SK-N-SH (cell line): ENCODE data around the gene GSG1L2. TPM values are rescaled to one million over a fixed set of nuclear protein-coding genes. Genes with fewer than 3 reads are reported as not detected.

Experiments used
- CTCF ChIA-PET: fragments of 300-600, 350-600 bp; formaldehyde crosslinking; extraction: SDS; loops from one replicate; lab custom pipeline; 2021; lab: Yijun Ruan, JAX
- POLR2A ChIA-PET: fragments of 350-600 bp; sonication (Branson Sonifier 250); formaldehyde crosslinking; extraction: SDS; loops from one replicate; lab custom pipeline; 2020; ENCODE audit warnings: antibody characterized with exemption, inconsistent platforms; lab: Yijun Ruan, JAX
- DNase-seq: peaks from one replicate; pipeline ENCODE4 v3.0.0; 2012
- H2AFZ ChIP-seq: fragments of 200-600 bp; sonication (generic); 2 replicates; pipeline ENCODE4 v1.8.1; 2016; ENCODE audit warnings: antibody characterized with exemption, mild to moderate bottlenecking, low read depth
- H3F3A ChIP-seq: fragments of 200-600 bp; sonication (generic); replicated peaks from 2 replicates; pipeline ENCODE3; 2016; ENCODE audit warnings: antibody characterized with exemption, mild to moderate bottlenecking; ENCODE audit not compliant: insufficient read depth
- H3K27ac ChIP-seq, 2 experiments: fragments of 200-500 bp in 1 of 2; fragments of 200-600 bp in 1 of 2; sonication (Bioruptor generic) in 1 of 2; sonication (generic), shearing (Covaris generic) in 1 of 2; 2 replicates each; pipeline versions ENCODE4 v1.5.1 to v1.6.1; 2014 to 2016; ENCODE audit warnings: low read depth in 2 of 2, inconsistent platforms in 1 of 2, low read length in 1 of 2, mild to moderate bottlenecking in 1 of 2, mixed read lengths in 1 of 2
- H3K27me3 ChIP-seq: fragments of 200-600 bp; sonication (generic), shearing (Covaris generic); 2 replicates; pipeline ENCODE4 v1.6.1; 2016; ENCODE audit warnings: mixed run types; ENCODE audit not compliant: insufficient read depth
- H3K36me3 ChIP-seq, 2 experiments: fragments of 200-500 bp in 1 of 2; fragments of 200-600 bp in 1 of 2; sonication (Bioruptor generic) in 1 of 2; sonication (generic) in 1 of 2; replicated peaks in 1 of 2; 2 replicates each; pipeline versions ENCODE3 to v1.5.1; 2014 to 2016; ENCODE audit warnings: low read length in 1 of 2, mild to moderate bottlenecking in 1 of 2; ENCODE audit not compliant: insufficient read depth in 2 of 2, control insufficient read depth in 1 of 2
- H3K4me1 ChIP-seq, 2 experiments: fragments of 200-500 bp in 1 of 2; fragments of 200-600 bp in 1 of 2; sonication (Bioruptor generic) in 1 of 2; sonication (generic), shearing (Covaris generic) in 1 of 2; 2 replicates each; pipeline versions ENCODE4 v1.5.1 to v1.6.1; 2014 to 2016; ENCODE audit warnings: low read depth in 1 of 2, low read length in 1 of 2, mixed run types in 1 of 2; ENCODE audit not compliant: insufficient read depth in 2 of 2, control insufficient read depth in 1 of 2
- H3K4me2 ChIP-seq: fragments of 200-600 bp; sonication (generic), shearing (Covaris generic); 2 replicates; pipeline ENCODE4 v1.6.1; 2017; ENCODE audit warnings: mixed run types
- H3K4me3 ChIP-seq, 2 experiments: fragments of 200-500 bp in 1 of 2; fragments of 200-600 bp in 1 of 2; sonication (Bioruptor generic) in 1 of 2; sonication (generic), shearing (Covaris generic) in 1 of 2; 2 replicates each; pipeline versions ENCODE4 v1.5.1 to v1.8.1; 2014 to 2016; ENCODE audit warnings: low read depth in 2 of 2, inconsistent platforms in 1 of 2, low read length in 1 of 2, mild to moderate bottlenecking in 1 of 2, mixed read lengths in 1 of 2, moderate library complexity in 1 of 2
- H3K79me2 ChIP-seq: fragments of 200-600 bp; sonication (generic); 2 replicates; pipeline ENCODE4 v1.8.1; 2017; ENCODE audit warnings: mild to moderate bottlenecking; ENCODE audit not compliant: insufficient read depth
- H3K9ac ChIP-seq: fragments of 200-600 bp; sonication (generic); 2 replicates; pipeline ENCODE4 v1.6.1; 2017; ENCODE audit warnings: mixed run types
- H3K9me2 ChIP-seq: fragments of 200-600 bp; sonication (generic); 2 replicates; pipeline ENCODE4 v1.6.1; 2017; ENCODE audit warnings: mixed run types
- H3K9me3 ChIP-seq: fragments of 200-600 bp; sonication (generic); 2 replicates; pipeline ENCODE4 v1.6.1; 2017; ENCODE audit warnings: mixed run types, mild to moderate bottlenecking, moderate library complexity
- H4K20me1 ChIP-seq: fragments of 200-600 bp; sonication (generic); 2 replicates; pipeline ENCODE4 v1.6.1; 2017; ENCODE audit warnings: mild to moderate bottlenecking, mixed run types; ENCODE audit not compliant: insufficient read depth
- ELF1 ChIP-seq: IDR thresholded peaks from 2 replicates; pipeline ENCODE4 v1.4.0; 2012
- EP300 ChIP-seq, 2 experiments: IDR thresholded peaks; 2 replicates each; pipeline versions ENCODE4 v1.4.0 to v1.6.1; 2012; ENCODE audit warnings: borderline replicate concordance in 1 of 2, low read depth in 1 of 2, low read length in 1 of 2
- GATA2 ChIP-seq: sonication (generic); formaldehyde crosslinking; IDR thresholded peaks from 2 replicates; pipeline ENCODE4 v1.5.0; 2020; ENCODE audit warnings: mild to moderate bottlenecking, missing genetic modification reagents
- MAX ChIP-seq: IDR thresholded peaks from 2 replicates; pipeline ENCODE4 v1.4.0; 2012; ENCODE audit warnings: low read depth
- MEF2A ChIP-seq: IDR thresholded peaks from 2 replicates; pipeline ENCODE4 v1.4.0; 2012; ENCODE audit warnings: low read depth, borderline replicate concordance
- NFIC ChIP-seq: IDR thresholded peaks from 2 replicates; pipeline ENCODE4 v1.4.0; 2012; ENCODE audit warnings: borderline replicate concordance
- PBX3 ChIP-seq: IDR thresholded peaks from 2 replicates; pipeline ENCODE4; 2012
- RCOR1 ChIP-seq: fragments of 150-350 bp; IDR thresholded peaks from 2 replicates; pipeline ENCODE4 v1.6.1; 2017; ENCODE audit warnings: antibody characterized with exemption, low read length
- RFX5 ChIP-seq: IDR thresholded peaks from 2 replicates; pipeline ENCODE4 v1.6.1; 2012; ENCODE audit warnings: mild to moderate bottlenecking, improper control_type of control experiment, low read length
- RXRA ChIP-seq: IDR thresholded peaks from 2 replicates; pipeline ENCODE4 v1.4.0; 2012; ENCODE audit warnings: low read depth, mild to moderate bottlenecking, borderline replicate concordance
- SIN3A ChIP-seq: IDR thresholded peaks from 2 replicates; pipeline ENCODE4 v1.6.1; 2012; ENCODE audit warnings: low read depth, mild to moderate bottlenecking, low read length, moderate library complexity, borderline replicate concordance
- TEAD4 ChIP-seq: IDR thresholded peaks from 2 replicates; pipeline ENCODE4 v1.4.0; 2012; ENCODE audit warnings: mild to moderate bottlenecking, borderline replicate concordance; ENCODE audit not compliant: insufficient read depth
- USF2 ChIP-seq: fragments of 150-350 bp; IDR thresholded peaks from 2 replicates; pipeline ENCODE4 v1.6.1; 2017; ENCODE audit warnings: antibody characterized with exemption, low read length, low read depth, borderline replicate concordance
- WGBS: methylation state at CpG from one replicate; pipeline ENCODE4 v1.1.6; 2017; ENCODE audit warnings: low lambda C conversion rate; 5-methylcytosine and 5-hydroxymethylcytosine counted together
- polyA plus RNA-seq, 3 experiments: library from polyadenylated mRNA; depleted of rRNA; stranded (reverse); fragments of >200 nt; gene quantifications; 2 replicates each; pipeline ENCODE4 v1.2.3, GENCODE V29; 2012

The GSG1L2 gene
- polyA plus RNA-seq, 1 of the 3 experiments (the other 2 are of a cell fraction), result not detected

GRCh38 chr17:9802697-9803096 lies 19.2 kb downstream of the GSG1L2 start:
- 6% methylated on average over 4 of the region's 4 CpGs for WGBS
- H3K9ac ChIP-seq, result no peak overlapping the region
- no peak for TF ChIP-seq ELF1
- TF ChIP-seq EP300 (IDR thresholded peaks at IDR 0.05; ENCODE audit: borderline replicate concordance in 1 of 2, low read depth in 1 of 2, low read length in 1 of 2), result no peak
- no peak for TF ChIP-seq RFX5
- no peak for TF ChIP-seq GATA2
- no peak for TF ChIP-seq NFIC
- TF ChIP-seq RXRA, result no peak
- no peak for TF ChIP-seq RCOR1
- no peak for TF ChIP-seq MAX
- TF ChIP-seq PBX3, result no peak
- no peak for TF ChIP-seq MEF2A
- no peaks in the 10 kb centered on the region for H3K4me1 ChIP-seq
- ChIA-PET CTCF (no interaction called here), POLR2A (no interaction called here)
- no peaks in the 10 kb centered on the region for H3K9me3 ChIP-seq
- no peaks in the 10 kb centered on the region for H3F3A ChIP-seq
- H3K27ac ChIP-seq, result no peak overlapping the region
- H3K4me2 ChIP-seq, result no peak overlapping the region
- H4K20me1 ChIP-seq, result no peaks in the 10 kb centered on the region
- H3K79me2 ChIP-seq, result no peaks in the 10 kb centered on the region
- no peaks in the 10 kb centered on the region for H3K9me2 ChIP-seq
- H2AFZ ChIP-seq, result no peak overlapping the region
- H3K36me3 ChIP-seq, result no peaks in the 10 kb centered on the region
- DNase-seq, result no peak
- H3K4me3 ChIP-seq, result no peak overlapping the region
- peaks cover 7% of the 10 kb centered on the region; the same call in 1 of the 2 replicates for H3K27me3 ChIP-seq

- no peaks in the 10 kb centered on the region for H3F3A ChIP-seq
- no peak overlapping the region for H3K4me3 ChIP-seq
- H3K27ac ChIP-seq, result no peak overlapping the region
- no peaks in the 10 kb centered on the region for H3K9me2 ChIP-seq
- H3K4me1 ChIP-seq, result no peaks in the 10 kb centered on the region
- no peaks in the 10 kb centered on the region for H3K36me3 ChIP-seq
- H3K4me2 ChIP-seq, result no peak overlapping the region
- TF ChIP-seq TEAD4, result no peak
- no peak for TF ChIP-seq SIN3A
- no peak for TF ChIP-seq USF2
- peaks cover 7% of the 10 kb centered on the region; the same call in 1 of the 2 replicates for H3K27me3 ChIP-seq
- no peaks in the 10 kb centered on the region for H4K20me1 ChIP-seq
- no peak overlapping the region for H3K9ac ChIP-seq
- WGBS, result under 1% methylated on average over 12 of the region's 13 CpGs
- H3K9me3 ChIP-seq, result no peaks in the 10 kb centered on the region
- H2AFZ ChIP-seq, result no peak overlapping the region
- ChIA-PET POLR2A (no interaction called here), CTCF (no interaction called here)
- DNase-seq, result no peak
- no peaks in the 10 kb centered on the region for H3K79me2 ChIP-seq
These were observed 19.6 kb downstream of the GSG1L2 start for GRCh38 chr17:9802294-9802693.
